ENCODE results near the gene CDC26. TPM values are rescaled to one million over a fixed set of nuclear protein-coding genes. Genes with fewer than 3 reads are reported as not detected.

The CDC26 gene
- total RNA-seq, 1 donor from 2014 or later: 13.4 TPM

GRCh38 chr9:113220467-113221002 is 54.8 kb downstream of the CDC26 start:
- Mint-ChIP-seq H3K9me3 (ENCODE audit: unreplicated experiment) (peaks cover 6% of the 10 kb centered on the region), H3K27me3 (ENCODE audit: unreplicated experiment) (peaks cover 5% of the 10 kb centered on the region), H3K4me3 (ENCODE audit: unreplicated experiment) (peak overlapping the region; percentile 94), H3K27ac (ENCODE audit: unreplicated experiment) (peak overlapping the region; percentile 76), H3K4me1 (ENCODE audit: low read depth, unreplicated experiment) (peaks cover 11% of the 10 kb centered on the region), H3K36me3 (ENCODE audit: unreplicated experiment) (no peaks in the 10 kb centered on the region)
- DNase-seq: no peak
- no peak for TF ChIP-seq CTCF (IDR thresholded peaks at IDR 0.05; ENCODE audit: partially characterized antibody, unreplicated experiment)

- H3K27ac Mint-ChIP-seq (ENCODE audit: unreplicated experiment): peak overlapping the region; percentile 18
These were observed 55.4 kb downstream of the CDC26 start for GRCh38 chr9:113219969-113220368.

GRCh38 chr9:113219186-113219936 is 56.0 kb downstream of the CDC26 start:
- no peaks in the 10 kb centered on the region for H3K36me3 Mint-ChIP-seq (ENCODE audit: unreplicated experiment)
- H3K27ac Mint-ChIP-seq (ENCODE audit: unreplicated experiment): no peak overlapping the region
- peaks cover 5% of the 10 kb centered on the region for H3K27me3 Mint-ChIP-seq (ENCODE audit: unreplicated experiment)
- no peak for DNase-seq
- peak overlapping the region; percentile 94 for H3K4me3 Mint-ChIP-seq (ENCODE audit: unreplicated experiment)
- TF ChIP-seq CTCF (IDR thresholded peaks at IDR 0.05; ENCODE audit: partially characterized antibody, unreplicated experiment): no peak
- H3K4me1 Mint-ChIP-seq (ENCODE audit: low read depth, unreplicated experiment): peaks cover 11% of the 10 kb centered on the region
- peaks cover 6% of the 10 kb centered on the region for H3K9me3 Mint-ChIP-seq (ENCODE audit: unreplicated experiment)

More at GRCh38 chr9:113219969-113220368, 55.4 kb downstream of the CDC26 start:
- peak overlapping the region; percentile 94 for H3K4me3 Mint-ChIP-seq (ENCODE audit: unreplicated experiment)
- no peak for TF ChIP-seq CTCF (IDR thresholded peaks at IDR 0.05; ENCODE audit: partially characterized antibody, unreplicated experiment)
- H3K27me3 Mint-ChIP-seq (ENCODE audit: unreplicated experiment): peaks cover 5% of the 10 kb centered on the region
- no peaks in the 10 kb centered on the region for H3K36me3 Mint-ChIP-seq (ENCODE audit: unreplicated experiment)
- H3K4me1 Mint-ChIP-seq (ENCODE audit: low read depth, unreplicated experiment): peaks cover 11% of the 10 kb centered on the region
- no peak for DNase-seq
- H3K9me3 Mint-ChIP-seq (ENCODE audit: unreplicated experiment): peaks cover 6% of the 10 kb centered on the region

Other genes with a start within 250 kb of the CDC26 start
- gene ZFP37, start 218.8 kb downstream of the CDC26 start, total RNA-seq (ENCODE audit: unreplicated experiment): 7.9 TPM
- gene SLC31A2, start 124.6 kb downstream of the CDC26 start, total RNA-seq (ENCODE audit: unreplicated experiment): 1.6 TPM
- gene FKBP15, start 54.3 kb downstream of the CDC26 start, total RNA-seq (ENCODE audit: unreplicated experiment): 18.2 TPM
- gene SLC31A1, start 54.0 kb downstream of the CDC26 start, total RNA-seq (ENCODE audit: unreplicated experiment): 11.2 TPM
- 21.9 TPM for gene PRPF4, start 86 bp upstream of the CDC26 start, total RNA-seq (ENCODE audit: unreplicated experiment)
- gene RNF183, start 27.8 kb upstream of the CDC26 start, total RNA-seq (ENCODE audit: unreplicated experiment): not detected
- 1.3 TPM for gene WDR31, start 64.7 kb upstream of the CDC26 start, total RNA-seq (ENCODE audit: unreplicated experiment)
- not detected for gene BSPRY, start 74.0 kb upstream of the CDC26 start, total RNA-seq (ENCODE audit: unreplicated experiment)
- gene HDHD3, start 101.4 kb upstream of the CDC26 start, total RNA-seq (ENCODE audit: unreplicated experiment): 7.2 TPM
- gene ALAD, start 125.7 kb upstream of the CDC26 start, total RNA-seq (ENCODE audit: unreplicated experiment): 39.0 TPM
- 22.3 TPM for gene POLE3, start 135.1 kb upstream of the CDC26 start, total RNA-seq (ENCODE audit: unreplicated experiment)
- 0.47 TPM for gene C9orf43, start 135.2 kb upstream of the CDC26 start, total RNA-seq (ENCODE audit: unreplicated experiment)
- gene RGS3, start 188.2 kb upstream of the CDC26 start, total RNA-seq (ENCODE audit: unreplicated experiment): 18.9 TPM

Data from glutamatergic neuron (in vitro differentiated cells).